Globus pallidus (tissue), 1 donor: ENCODE data around the gene S100A14.
A peak's percentile ranks its signal among the peaks of the same experiment; 100 is the strongest.
"Not testable (repeated sequence)": the region's sequence is repeated elsewhere in the genome, so short reads cannot be mapped to it uniquely, and the experiment has no call there.

ENCODE experiments used
- DNase-seq: peaks from one replicate; pipeline ENCODE4 v3.0.0-alpha.2; 2015; ENCODE audit warnings: low spot score

The S100A14 gene

DNA sequence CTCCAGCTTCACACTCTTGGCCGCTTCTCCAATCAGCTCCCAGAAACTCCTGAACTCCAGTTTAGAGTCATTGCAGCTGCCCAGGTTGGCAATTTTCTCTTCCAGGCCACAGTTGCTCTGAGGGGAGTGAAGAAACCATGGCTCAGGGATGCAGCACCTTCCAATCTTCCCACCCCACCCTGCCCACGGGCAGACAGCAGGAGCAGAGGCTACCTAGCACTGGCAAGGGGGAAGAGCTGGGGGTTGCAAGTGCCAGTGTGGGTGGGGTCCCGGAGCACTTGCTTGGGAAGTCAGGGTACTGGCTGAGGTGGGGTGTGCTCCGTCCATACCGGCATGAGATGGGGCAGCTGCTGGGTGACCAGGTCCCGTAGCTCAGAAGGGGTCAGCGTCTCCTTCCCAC, 1.2 kb downstream of the S100A14 start:
- DNase-seq: no peak

DNA sequence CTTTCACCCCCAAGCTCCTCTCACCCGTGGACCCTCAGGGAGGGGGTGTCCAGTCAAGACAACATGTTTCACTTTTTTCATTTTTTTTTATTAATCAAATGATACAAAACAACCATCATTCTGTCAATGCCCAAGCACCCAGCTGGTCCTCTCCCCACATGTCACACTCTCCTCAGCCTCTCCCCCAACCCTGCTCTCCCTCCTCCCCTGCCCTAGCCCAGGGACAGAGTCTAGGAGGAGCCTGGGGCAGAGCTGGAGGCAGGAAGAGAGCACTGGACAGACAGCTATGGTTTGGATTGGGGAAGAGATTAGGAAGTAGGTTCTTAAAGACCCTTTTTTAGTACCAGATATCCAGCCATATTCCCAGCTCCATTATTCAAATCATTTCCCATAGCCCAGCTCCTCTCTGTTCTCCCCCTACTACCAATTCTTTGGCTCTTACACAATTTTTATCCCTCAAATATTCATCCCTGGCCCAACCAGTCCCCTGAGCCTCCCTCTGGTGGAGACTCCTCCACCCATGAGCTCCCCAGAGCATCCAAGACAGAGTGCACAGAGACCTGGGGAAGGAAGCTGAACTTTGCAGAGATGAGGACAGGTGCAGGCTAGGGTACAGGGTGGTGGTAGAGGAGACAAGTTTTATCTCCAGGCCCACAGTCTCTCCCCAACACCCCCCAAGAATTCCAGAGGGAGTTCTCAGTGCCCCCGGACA, 1.8 kb downstream of the S100A14 start:
- DNase-seq: no peak

GRCh38 chr1:153613406-153613805, 2.7 kb downstream of the S100A14 start:
- DNase-seq: no peak

DNA sequence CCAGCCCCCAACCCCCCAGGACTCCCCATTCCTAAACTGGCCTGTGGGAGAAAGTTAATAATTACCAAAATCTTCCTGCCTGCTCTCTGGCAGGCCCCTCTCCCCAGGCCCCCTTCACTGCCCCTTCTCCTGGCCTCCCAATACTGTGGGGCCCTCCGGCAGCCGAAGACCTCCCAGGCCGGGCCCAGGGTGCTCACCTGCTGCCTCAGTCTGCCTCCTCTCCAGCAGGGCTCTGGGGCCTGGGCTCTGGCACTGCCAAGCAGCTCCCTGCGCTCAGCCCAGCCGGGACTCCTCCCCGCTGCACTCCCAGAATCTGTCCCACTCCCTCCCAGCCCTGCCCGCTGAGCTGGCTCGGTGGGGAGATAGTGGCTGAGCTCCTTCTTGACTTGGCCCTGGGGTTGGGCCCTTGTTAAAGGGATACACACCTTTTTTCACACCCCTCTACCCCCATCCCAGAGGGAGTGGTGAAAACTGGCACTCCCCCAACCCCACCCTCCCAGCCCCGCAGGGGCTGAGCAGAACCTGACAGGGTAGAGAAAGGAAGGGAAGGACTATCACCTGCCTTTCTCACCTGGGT, 3.3 kb downstream of the S100A14 start, which contains the start of gene S100A16:
TSS of gene S100A16 (minus strand) at position 383 of the 577 bp plus-strand sequence. CDS start 4,986 bp downstream, outside the sequence.
- DNase-seq: no peak

GRCh38 chr1:153612111-153612754, 3.9 kb downstream of the S100A14 start:
- no peak for DNase-seq

- DNase-seq: no peak
Measured at GRCh38 chr1:153611356-153611755, 4.8 kb downstream of the S100A14 start.

GRCh38 chr1:153610811-153611301, 5.3 kb downstream of the S100A14 start:
- DNase-seq: no peak

GRCh38 chr1:153610334-153610733, 5.8 kb downstream of the S100A14 start:
- no peak for DNase-seq

GRCh38 chr1:153609585-153609907, 6.6 kb downstream of the S100A14 start:
- no peak for DNase-seq

- peak; percentile 82 for DNase-seq
Measured at GRCh38 chr1:153608742-153609584, 7.2 kb downstream of the S100A14 start.

DNA sequence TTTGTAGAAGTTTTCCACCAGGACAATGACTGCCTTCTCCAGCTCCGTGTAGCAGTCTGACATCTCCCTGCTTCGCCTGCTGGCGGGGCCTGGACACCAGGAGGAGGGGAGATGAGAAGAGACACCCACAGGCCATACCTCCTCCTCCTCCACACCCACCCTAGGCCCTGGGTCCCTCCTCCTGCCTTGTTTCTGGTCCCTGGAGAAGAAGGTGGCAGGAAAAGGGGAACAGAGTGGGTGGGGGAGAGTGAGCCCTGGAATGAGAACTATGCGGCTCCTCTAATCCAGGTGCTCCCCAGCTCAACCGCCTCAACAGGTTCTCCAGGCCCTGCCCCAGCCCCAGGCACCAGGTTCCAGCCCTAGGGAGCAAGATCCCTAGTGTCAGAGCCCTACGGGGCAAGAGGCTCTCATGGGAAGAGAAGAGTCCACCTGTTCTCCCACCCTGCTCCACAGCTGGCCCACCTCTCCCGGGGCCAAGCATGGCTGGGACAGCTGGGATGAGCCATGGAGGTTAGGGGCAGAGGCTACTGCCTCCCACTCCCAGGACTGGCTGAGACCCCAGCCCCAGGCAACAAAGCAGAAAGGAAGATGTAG, 7.9 kb downstream of the S100A14 start:
- DNase-seq: no peak

DNA sequence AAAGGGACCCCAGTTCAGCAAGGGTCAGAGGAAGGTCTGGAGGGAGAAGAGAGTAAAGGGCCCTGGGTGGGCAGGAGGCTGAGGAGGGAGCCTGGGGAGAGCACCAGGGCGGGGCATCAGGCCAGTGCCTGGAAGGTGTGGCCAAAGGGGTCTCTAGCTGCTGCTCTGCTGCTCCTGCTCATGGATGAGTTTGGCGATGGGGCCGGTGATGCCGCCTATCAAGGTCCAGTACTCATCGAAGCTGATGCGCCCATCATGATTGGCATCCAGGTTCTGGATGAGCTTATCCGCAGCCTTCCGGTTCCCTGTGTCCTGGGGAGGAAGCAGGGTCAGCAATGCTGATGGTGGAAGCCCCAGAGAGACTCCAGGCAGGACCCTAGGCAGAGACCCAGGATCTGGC, 8.7 kb downstream of the S100A14 start:
- no peak for DNase-seq

- DNase-seq: no peak
Measured at GRCh38 chr1:153606194-153606593, 9.9 kb downstream of the S100A14 start.

DNA sequence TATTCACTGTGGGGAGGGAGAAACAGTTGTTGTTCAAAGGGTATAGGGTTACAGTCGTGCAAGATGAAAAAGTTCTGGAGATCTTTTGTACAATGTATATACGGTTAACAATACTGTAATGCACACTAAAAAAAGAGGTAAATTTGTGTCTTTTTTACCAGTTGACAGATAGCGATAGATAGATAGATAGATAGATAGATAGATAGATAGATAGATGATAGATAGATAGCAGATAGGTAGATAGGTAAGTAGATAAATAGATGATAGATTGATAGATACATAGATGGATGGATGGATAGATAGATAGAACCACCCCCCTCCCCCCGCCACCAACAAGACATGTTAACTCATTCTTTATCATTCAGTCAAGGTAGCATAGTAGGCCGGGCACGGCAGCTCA, 13.4 kb downstream of the S100A14 start:
- DNase-seq: no peak

GRCh38 chr1:153599847-153600246, 16.3 kb downstream of the S100A14 start:
- DNase-seq: no peak

DNA sequence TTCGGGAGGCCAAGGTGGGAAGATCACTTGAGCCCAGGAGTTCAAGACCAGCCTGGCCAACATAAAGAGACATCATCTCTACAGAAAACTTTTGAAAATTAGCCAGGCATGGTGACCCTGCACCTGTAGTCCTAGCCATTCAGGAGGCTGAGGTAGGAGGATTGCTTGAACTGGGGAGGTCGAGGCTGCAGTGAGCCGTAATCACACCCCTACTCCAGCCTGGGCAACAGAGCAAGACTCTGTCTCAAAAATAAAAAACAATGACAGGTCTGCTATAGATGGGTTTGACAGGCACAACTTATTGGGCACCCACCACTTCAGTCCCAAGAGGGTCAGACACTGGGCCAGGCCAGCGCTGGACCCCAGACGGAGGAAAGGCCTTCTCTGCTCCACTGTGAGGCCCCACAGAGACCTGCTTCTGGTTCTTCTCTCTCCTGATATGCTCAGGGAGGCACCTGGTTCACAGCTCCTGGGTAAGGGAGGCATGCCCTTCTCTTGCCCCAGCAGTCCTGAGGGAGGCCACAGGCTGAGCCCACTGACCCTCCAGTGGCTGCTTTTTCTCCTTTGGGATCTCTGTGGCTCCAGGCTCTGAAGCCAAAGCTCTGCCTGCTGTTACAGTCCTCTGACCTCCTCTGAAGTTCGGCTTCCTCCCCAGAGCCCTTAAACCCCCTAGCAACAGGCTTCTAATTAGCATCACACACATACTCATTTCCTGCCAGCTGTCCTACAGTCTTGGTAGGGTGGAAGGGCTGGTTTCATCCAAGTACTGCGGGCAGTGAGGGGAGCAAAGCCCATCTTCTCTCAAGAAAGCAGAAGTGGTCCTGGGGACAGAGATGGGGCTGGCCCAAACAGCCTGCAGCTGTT, 17.6 kb downstream of the S100A14 start:
- no peak for DNase-seq

- no peak for DNase-seq
Measured at GRCh38 chr1:153597206-153597605, 18.9 kb downstream of the S100A14 start.

DNA sequence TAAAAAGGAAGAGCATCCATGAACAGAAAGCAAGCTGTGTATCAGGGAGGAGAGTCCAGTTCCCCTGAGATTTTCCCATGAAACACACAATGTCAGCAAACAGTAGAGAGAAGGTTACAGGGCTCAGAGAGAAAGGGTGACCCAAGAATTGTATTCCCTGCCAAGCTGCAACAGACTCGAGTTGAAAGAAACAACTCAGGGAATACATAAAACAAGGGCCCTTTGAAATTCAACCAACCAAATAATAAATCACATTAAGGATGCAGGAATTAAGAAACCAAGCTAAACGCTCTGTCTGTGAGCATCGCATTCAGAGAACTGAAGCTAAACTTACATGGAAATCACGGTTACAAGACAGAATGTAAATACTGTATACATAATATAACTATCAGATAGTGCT, 23.4 kb downstream of the S100A14 start:
- DNase-seq: peak; percentile 58

DNA sequence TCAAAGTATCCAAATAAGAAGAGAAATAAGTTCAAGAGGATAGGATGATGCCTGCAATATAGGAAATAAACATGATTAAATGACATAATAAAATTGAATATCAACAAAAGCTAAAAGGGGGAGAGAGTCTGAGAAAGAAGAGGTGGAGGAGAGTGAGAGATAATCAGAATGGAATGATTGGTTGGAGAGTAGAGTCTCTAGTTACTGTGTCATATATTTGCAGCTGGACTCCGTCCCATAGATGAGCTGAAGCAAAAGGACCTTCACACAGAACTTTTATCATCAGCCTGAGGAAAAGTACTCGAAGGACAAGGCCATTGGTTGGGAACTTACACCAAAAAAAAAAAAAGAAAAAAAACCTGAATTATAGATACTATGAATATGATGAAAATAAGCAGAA, 27.6 kb downstream of the S100A14 start:
- DNase-seq: no peak

GRCh38 chr1:153588033-153588432, 28.1 kb downstream of the S100A14 start:
- DNase-seq: not testable (repeated sequence)

DNA sequence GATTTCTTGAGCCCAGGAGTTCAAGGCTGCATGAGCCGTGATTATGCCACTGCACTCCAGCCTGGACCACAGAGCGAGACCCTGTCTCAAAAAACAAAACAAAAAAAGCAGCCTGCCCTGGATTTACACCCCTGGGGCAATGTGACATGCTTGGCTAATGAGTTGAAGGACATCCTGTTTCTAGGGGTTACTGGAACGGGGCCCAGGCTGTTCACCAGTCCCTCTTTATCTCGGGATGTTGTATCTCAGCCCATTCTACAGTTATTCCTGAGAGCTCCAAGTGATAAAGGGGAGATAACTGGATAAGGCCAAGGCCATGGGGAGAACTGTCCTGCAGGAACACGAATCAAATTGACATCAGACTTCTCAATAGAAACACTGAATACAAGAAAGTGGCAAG, 28.8 kb downstream of the S100A14 start:
- DNase-seq: no peak
